ENCODE results near the gene SLC25A38. TPM values are rescaled to one million over a fixed set of nuclear protein-coding genes. Genes with fewer than 3 reads are reported as not detected.
"Not testable (repeated sequence)": the region's sequence is repeated elsewhere in the genome, so short reads cannot be mapped to it uniquely, and the experiment has no call there.

SLC25A38 gene
- polyA plus RNA-seq, 3 donors: 33.6 to 37.3 (median 36.2) TPM

DNA sequence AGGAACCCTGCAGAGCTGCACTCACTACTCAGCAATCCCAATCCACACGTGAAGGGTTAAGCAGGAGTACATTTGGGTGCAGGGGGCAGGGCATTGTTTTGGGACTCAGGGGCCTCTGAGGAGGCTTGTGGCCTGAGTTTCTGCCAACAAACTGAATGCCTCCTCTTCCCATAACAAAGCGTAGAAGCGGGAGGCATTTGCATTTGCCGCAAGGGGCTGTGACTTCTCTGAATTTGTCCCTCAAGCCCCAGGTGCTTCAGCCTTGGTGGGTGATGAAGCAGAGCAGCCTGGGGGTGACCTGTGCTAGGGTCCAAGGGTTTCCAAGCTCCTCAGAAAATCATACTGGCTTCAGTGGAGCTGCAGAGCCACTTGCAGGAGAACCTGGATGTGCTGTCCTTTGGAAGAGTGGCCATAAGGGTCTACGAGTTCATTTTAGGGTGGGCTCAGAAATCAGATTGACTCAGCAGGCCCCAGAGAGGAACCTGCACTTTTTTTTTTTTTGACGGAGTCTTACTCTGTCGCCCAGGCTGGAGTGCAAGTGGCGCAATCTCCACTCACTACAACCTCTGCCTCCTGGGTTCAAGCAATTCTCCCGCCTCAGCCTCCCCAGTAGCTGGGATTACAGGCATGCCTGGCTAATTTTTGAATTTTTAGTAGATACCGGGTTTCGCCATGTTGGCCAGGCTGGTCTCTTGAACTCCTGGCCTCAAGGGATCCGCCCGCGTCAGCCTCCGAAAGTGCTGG lies 21.9 kb downstream of the SLC25A38 start:
- DNase-seq: no peak

DNA sequence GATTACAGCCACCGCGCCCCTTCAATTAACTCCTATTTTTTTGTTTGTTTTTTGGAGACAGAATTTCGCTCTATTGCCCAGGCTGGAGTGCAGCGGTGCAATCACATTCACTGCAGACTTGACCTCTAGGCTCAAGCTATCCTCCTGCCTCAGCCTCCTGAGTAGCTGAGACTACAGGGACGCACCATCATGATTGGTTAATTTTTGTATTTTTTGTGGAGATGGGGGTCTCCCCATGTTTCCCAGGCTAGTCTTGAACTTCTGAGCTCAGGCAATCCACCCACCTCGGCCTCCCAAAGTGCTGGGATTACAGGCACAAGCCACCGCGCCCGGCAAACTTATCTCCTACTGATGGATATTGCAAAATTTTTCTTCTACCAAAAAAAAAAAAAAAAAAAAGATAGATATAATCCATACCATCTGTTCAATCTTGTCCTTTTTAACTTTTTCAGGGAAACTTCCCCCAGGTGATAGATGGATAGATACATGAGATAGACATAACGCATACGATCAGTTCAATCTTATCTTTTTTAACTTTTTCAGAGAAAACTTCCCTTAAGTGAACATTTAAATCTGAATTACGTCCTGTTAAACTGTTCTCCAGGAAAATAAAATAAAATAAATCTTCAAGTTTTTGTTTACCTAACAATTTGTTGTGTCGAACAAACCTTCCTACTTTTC lies 22.7 kb downstream of the SLC25A38 start:
- no peak for DNase-seq

DNA sequence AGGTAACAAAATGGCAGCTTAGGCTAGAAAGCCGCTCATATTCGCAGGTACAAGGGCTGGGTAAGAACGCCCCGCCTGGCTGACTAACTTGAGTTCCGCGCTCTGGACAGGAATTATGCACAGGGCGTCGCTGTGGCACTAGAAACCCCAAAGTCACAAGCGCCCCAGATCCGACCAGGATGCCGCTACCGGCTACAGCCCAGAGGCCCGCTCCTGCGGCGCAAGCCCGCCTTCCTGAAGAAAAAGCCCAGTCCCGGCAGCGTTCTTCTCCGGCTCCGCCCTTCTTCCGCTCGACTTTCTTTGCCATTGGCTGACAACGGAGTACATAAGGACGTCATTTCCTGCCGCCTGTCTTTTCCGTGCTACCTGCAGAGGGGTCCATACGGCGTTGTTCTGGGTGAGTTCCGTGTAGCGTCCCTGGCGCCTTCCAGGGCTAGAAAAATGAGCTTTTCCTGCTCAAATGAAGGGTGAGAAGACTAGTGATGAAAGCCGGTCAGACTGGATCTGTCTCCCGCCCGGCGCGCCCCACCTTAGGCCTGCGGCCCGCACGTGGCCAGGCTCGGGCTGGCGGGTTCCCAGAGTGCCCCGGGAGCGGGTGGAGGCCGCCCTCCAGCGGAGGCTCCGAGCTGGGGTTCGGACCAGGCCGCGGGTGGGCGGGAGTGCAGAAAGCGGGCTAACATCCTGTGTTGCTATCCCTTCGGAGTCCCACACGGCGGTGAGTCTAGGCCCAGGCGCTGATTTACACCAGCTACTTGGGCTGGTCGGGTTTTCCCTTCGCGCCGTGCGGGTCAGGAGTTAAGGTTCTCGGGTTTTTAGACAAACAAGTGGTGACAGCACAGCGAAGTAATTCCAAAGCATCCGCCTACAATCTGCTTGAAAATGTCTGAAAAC lies 23.4 kb downstream of the SLC25A38 start, which contains the start of gene RPSA:
TSS of gene RPSA (plus strand) at position 353 of the 891 bp plus-strand sequence. CDS start 934 bp downstream, outside the sequence.
- DNase-seq: peak; percentile 96

DNA sequence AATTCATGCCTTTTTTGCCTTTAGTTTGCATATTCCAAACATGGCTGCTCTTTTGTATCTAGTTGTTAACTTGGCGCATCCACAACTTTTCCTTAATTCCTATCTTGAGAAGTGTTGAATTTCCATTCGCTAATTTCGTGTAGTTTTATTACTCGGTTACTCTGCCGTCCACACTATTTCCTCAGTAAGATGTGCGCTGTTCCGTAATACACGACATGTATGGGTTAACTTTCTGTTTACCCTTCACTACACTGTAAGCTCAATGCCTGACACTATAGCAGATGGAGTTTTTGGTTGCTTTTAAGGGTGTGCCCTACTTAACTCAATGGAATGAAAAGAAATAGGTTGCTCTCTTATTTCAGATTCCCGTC lies 24.1 kb downstream of the SLC25A38 start:
- no peak for DNase-seq

DNA sequence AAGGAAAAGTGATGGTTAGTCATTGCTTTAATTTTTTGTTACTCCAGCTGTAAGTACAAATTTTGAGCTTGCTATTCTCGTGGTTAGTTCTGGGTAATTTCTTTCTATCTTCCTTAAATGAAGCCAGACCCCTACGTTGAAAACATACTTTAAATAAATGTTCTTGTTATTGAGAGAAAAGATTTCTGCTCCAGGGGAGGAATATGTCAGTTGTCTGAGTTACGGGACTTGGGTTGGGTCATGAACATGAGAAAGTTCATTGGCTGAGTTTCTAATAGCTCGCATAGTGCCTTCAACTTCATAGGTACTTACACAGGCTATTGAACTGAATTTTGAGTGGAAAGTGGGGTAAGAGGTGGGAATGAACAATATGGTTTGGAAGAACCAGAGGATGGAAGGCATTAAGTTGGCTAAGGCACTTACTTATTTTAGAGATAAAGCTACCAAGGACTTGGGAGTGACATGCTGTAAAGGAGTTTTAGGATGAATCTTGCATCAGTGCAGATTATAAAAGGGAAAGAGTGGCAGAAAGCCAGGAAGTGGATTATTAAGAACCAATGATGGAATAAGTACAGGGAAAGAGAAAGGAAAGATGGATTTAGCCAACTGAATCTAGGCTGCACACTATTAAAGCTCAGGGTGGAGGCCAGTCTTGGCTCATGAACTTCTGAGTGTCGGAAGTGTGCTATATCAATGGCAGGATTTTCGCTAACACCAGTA lies 24.8 kb downstream of the SLC25A38 start:
- no peak for DNase-seq

DNA sequence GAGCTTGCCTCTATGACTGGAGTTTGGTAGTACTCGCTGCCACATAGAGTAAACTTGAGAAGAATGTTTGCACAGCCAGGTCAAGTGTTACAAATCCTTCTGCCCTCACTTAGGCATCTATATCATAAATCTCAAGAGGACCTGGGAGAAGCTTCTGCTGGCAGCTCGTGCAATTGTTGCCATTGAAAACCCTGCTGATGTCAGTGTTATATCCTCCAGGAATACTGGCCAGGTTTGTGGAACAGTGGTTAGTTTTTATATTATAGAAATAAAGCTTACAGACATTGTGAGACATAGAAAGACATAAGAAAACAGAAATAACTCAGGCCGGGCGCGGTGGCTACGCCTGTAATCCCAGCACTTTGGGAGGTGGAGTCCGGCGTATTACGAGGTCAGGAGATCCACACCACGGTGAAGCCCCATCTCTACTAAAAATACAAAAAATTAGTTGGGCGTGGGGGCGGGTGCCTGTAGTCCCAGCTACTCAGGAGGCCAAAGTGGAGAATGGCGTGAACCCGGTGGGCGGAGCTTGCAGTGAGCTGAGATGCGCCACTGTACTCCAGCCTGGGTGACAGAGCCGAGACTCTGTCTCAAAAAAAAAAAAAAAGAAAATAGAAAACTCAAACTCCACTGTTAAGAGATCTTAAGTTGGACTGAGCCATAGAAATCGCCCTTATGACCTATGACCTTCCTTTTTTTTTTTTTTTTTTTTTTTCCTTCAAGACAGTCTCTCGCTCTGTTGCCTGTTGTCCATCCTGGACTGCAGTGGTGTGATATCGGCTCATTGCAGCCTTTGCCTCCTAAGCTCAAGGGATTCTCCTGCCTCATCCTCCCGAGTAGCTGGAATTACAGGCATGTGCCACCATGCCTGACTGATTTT lies 25.6 kb downstream of the SLC25A38 start:
- DNase-seq: no peak

DNA sequence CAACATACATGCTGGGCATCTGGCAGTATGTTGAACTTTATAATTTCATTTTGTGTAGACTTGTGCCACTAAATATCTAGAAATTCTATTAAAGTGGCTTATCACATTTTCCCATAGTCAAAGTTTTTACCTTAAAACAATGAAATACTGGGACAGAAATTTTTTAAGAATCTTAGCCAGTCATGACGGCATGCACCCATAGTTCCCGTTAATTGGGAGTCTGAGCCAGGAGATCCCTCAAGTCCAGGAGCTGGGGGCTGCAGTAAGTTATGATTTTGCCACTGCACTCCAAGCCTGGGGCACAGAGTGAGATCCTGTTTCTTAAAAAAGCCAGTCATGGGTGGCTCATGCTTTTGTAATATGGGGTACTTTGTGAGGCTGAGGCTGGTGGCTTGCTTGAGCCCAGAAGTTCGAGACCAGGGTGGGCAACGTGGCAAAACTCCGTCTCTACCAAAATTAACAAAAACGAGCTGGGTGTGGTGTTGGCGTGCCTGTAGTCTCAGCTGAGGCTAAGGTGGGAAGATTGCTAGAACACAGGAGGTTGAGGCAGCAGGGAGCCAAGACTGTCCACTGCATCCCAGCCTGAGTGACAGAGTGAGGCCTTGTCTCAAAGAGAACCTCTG lies 26.5 kb downstream of the SLC25A38 start:
- DNase-seq: no peak

DNA sequence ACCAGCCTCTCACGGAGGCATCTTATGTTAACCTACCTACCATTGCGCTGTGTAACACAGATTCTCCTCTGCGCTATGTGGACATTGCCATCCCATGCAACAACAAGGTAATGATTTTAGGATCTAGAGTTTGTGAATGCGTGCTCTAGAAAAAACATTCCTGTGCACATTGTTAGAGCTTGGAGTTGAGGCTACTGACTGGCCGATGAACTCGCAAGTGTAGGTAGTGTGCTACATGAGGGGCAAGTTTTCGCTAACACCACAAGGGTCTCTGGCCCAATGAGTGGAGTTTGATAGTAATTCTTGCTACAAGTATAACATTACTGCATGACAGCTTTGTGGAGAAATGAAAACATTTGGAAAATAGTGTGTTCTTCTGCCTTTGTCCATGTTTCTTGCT lies 27.7 kb downstream of the SLC25A38 start:
- no peak for DNase-seq

DNA sequence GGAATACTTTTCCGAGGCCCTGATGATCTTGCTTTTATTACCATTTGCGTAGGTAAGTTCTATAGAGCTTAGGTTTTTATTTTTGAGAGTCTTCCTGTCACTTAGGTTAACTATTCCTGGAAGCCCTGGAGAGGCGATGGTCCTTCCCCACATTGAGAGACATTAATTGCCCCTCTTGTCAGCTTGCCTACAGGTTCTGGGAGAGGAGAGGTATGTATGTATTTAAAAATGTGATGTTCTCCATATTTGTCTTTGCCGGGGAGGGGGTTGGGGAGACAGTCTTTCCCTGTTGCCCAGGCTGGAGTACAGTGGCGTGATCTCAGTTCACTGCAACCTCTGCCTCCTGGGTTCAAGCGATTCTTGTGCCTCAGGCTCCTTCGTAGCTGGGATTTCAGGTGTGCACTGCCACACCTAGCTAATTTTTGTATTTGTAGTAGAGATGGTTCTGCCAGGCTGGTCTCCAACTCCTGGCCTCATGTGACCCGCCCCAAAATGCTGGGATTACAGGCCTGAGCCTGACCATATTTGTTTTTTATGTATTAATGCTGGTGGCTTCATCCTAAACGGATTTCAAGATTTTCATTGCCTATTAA lies 29.6 kb downstream of the SLC25A38 start:
- DNase-seq: no peak

DNA sequence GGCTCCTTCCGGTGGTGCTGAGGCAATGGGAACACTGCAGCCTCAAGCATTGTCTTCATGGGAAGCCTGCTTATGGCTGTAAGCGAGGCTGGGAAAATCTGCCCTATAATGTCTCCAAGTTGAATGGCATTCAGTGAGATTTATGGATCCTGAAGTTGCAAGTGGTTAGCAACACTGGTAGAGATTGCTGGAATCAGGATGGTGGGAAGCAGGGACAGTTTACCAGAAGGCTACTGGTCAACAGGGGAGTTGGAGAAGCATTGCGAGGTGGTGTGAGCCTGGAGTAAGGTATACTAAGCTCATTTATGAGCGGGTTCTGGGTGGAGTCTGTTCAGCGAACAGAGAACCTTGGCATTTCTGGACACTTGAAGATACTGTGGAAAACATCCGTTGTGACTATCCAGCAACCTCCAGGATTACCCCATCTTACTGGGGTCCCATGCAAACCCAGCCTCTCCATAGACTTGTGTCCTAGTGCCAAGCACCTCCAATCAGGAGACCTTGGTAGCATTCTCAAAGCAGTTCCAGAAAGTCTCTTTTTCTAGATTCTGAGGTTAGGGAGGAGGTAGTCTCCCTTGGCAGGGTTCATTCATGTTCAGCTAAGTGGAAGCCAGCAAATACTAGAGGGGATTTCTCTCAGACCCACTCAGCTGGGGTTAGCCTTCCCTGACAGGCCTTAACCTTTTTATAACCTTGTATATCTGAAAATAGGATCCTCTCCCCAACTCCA lies 30.7 kb downstream of the SLC25A38 start:
- no peak for DNase-seq

DNA sequence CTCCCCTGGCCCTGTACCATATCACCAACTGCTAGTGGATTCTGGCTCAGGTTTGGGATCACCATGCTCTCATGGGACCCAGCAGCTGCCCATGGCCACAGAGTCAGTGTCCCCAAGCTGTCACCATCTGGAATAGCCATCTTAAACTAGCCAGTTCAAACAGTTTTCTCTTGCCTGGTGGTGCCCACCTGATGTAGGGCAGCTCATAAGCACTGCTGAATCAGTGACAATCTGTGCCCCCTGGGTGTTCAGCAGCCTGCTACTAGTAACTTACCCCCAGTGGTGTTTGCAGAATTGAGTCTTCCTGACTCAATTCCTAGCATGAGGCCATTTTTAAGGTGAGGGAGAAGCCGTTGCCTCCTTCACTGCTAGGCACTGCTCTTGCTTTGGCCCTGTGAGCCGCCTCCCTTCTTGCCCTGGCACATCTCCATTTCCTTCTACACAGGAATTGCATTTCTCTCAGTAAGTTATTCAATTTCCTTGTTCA lies 31.3 kb downstream of the SLC25A38 start:
- no peak for DNase-seq

DNA sequence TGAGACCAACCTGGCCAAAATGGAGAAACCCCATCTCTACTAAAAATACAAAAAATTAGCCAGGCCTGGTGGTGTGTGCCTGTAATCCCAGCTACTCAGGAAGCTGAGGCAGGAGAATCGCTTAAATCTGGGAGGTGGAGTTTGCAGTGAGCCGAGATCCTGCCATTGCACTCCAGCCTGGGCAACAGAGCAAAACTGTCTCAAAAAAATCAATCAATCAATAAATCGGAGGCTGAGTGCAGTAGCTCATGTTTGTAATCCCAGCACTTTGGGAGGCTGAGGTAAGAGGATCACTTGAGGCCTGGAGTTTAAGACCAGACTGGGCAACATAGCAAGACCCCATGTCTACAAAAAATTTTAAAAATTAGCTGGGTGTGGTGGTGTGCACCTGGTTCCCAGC lies 32.1 kb downstream of the SLC25A38 start:
- not testable (repeated sequence) for DNase-seq

DNA sequence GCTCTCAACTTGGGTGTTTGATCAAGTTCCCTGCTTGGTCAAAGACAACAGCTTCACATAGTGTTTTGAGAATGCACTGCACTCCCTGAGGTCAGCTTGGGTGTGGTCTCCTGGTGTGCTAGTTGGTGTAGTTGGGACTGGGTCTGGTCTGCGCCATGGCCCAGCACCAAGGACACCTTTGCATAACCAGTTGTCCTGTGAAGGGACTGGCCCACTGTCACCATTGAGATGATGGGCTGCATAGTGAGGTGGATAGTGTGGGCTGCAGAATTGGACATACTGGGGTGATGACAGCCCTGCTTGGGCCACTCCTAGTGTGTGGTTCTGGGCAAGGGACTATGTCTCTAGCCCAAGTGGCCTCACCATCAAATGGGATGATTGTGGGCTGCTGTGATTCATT lies 32.8 kb downstream of the SLC25A38 start:
- no peak for DNase-seq

DNA sequence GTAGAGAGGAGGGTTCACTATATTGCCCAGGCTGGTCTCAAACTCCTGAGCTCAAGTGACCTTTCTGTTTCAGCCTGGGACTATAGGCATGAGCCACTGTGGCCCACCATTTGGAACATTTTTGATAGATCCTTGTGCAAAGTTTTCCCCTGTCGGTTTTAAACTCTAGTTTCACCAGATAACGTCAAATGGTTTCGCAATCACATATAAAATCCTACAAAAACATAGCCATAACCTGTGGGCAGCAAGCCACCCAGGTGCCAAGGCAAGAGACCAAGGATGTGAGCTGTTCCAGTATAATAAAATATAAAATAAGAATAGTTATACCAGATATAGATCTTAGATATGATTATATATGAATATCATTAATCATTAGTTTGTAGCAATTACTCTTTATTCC lies 33.8 kb downstream of the SLC25A38 start:
- not testable (repeated sequence) for DNase-seq

DNA sequence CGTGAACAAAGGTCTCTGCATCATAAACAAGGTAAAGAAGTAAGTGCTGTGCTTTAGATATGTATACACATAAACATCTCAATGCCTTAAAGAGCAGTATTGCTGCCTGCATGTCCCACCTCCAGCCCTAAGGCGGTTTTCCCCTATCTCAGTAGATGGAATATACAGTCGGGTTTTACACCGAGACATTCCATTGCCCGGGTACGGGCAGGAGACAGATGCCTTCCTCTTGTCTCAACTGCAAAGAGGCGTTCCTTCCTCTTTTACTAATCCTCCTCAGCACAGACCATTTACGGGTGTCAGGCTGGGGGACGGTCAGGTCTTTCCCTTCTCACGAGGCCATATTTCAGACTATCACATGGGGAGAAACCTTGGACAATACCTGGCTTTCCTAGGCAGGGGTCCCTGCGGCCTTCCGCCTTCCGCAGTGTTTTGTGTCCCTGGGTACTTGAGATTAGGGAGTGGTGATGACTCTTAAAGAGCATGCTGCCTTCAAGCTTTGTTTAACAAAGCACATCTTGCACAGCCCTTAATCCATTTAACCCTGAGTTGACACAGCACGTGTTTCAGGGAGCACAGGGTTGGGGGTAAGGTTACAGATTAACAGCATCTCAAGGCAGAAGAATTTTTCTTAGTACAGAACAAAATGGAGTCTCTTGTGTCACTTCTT lies 35.5 kb downstream of the SLC25A38 start:
- DNase-seq: not testable (repeated sequence)

DNA sequence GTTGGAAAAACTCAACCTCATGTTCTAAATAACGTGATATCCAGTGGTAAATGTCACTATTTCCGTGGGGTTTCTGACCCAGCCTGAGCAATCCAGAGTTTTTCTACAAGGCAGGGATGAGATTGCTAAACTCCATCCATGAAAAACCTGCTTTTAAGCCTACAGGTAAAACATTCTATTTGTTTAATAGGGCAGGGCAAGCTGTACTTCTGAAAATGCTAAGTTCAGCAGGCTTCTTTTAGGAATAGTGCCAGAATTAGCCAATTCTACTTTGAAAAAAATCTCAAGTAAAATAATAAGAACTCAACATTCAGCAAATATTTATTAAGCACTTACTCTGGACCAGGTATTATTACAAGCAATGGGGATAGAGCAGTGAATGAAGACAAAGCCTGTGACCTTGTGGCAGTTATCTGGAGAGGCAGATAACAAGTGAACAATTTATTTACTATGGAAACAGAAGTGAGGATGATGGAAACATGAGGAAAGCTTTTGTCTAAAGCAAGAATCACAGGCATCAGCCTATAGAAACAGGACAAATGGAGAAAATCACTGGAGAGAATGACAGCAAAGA lies 36.7 kb downstream of the SLC25A38 start:
- DNase-seq: no peak

DNA sequence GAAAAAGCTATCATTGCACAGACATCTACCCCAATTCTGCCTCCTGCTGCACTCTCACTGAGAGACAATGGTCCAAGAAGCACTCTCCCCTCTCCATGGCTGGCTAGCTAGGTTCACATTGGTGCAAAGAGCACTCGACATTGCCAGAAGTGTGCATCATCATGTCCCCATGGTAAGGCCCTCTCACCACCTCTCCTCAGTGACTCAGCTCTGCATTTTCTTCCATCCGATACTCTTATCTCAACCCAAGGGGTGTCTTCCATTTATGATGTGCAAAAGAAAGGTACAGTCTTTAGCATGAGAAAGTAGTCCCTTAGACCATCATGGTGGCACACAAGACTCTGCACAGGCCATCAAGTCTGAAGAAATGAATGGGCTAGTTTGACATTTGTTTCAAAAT lies 37.4 kb downstream of the SLC25A38 start:
- no peak for DNase-seq

DNA sequence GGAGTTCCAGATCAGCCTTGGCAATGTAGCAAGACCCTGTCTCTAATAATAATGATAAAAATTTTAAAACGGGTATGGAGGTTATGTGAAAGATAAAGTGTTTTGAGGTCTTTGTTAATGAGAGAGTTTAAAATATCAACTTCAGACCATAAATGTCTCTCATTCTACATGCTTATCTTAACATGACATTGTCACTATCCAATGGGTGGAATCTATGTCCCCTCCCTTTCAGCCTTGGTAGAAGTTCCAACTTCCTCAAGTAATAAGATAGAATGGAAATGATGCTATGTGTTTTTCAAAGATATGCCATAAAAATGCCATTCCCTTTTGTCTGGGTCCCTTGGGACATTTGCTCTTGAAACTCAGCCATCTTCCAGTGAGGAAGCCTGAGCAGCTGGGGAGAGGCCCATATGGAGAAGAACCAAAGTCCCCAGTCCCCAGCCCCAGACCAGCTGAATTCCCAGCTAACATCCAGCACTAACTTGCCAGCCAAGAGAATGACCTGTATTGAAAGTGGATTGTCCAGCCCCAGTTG lies 40.3 kb downstream of the SLC25A38 start:
- DNase-seq: no peak
